Parathyroid adenoma (tissue), 2 donors: ENCODE data around the gene CD33.

Experiments
- H2AFZ ChIP-seq: fragments of 300-600 bp; sonication (generic); one replicate; pipeline ENCODE4 v1.7.0; 2017; ENCODE audit warnings: antibody characterized with exemption, mild to moderate bottlenecking
- H3K27ac ChIP-seq: fragments of 300-600 bp; sonication (generic); one replicate; pipeline ENCODE4 v1.7.0; 2017
- H3K27me3 ChIP-seq: fragments of 300-600 bp; sonication (generic); one replicate; pipeline ENCODE4 v1.7.0; 2017; ENCODE audit warnings: low read length; ENCODE audit not compliant: control insufficient read depth, insufficient read depth
- H3K36me3 ChIP-seq: fragments of 300-600 bp; sonication (generic); one replicate; pipeline ENCODE4 v1.7.0; 2017; ENCODE audit warnings: low read length; ENCODE audit not compliant: control insufficient read depth, insufficient read depth
- H3K4me1 ChIP-seq: fragments of 300-600 bp; sonication (generic); one replicate; pipeline ENCODE4 v1.7.0; 2017; ENCODE audit warnings: control low read depth
- H3K4me2 ChIP-seq: fragments of 300-600 bp; sonication (generic); one replicate; pipeline ENCODE4 v1.7.0; 2017; ENCODE audit warnings: low read length
- H3K4me3 ChIP-seq: fragments of 300-600 bp; sonication (generic); one replicate; pipeline ENCODE4 v1.7.0; 2017; ENCODE audit warnings: low read depth, low read length
- H3K79me2 ChIP-seq: fragments of 300-600 bp; sonication (generic); one replicate; pipeline ENCODE4 v1.7.0; 2017; ENCODE audit warnings: control low read depth
- H3K9ac ChIP-seq: fragments of 300-600 bp; sonication (generic); one replicate; pipeline ENCODE4 v1.7.0; 2017; ENCODE audit warnings: mild to moderate bottlenecking
- H3K9me3 ChIP-seq: fragments of 300-600 bp; sonication (generic); one replicate; pipeline ENCODE4 v1.7.0; 2017; ENCODE audit warnings: low read length; ENCODE audit not compliant: control insufficient read depth
- TF ChIP-seq, protein P1 (sequence below): fragments of 300-600 bp; sonication (generic); IDR thresholded peaks from one replicate; pipeline ENCODE4 v1.7.0; 2017; ENCODE audit warnings: antibody characterized with exemption, mild to moderate bottlenecking
- donor health status: primary hyperparathyroidism.

The CD33 gene

DNA sequence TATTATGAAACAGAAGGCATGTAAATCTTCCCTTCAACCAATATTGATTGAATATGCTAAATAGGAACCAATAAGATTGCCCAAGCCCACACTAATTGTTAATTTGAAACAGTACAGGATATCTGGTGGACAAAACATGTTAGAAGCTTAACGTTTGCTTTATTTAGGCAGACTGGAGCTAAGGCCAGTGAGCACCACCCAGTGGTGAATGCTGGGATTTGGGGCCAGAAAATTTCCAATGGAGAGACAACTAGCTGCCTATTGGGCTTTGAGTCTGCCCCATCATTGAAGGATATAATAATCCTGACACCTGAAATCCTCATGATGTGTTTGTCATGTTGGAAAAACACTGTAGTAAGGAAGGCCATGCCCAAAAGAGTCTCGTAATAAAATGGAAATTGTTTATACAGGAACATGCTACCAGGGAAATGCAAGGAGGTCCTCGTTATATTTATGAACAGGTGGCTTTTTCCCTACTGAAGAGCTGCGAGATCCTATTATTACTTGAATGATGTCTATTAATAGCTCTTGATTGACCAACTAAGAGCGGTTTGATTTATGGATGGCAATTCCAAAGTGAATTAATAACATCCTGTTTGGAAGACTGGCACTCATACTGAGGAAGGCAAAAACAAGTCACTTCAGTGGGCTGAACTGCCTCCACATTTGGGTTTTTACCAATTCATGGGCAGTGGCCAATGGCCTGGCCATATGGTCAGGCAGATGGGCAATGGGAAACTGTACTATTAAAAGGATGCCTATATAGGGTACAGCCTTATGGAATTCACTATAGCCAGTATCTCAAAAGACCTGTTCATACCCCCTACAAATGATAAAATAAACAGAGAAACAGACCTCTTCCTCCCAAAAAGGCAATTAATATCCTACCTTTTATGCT, 34.7 kb downstream of the CD33 start:
- Histone ChIP-seq H3K9me3 (no peaks in the 10 kb centered on the region), H3K4me3 (no peak overlapping the region), H3K9ac (no peak overlapping the region), H3K27ac (no peak overlapping the region), H2AFZ (no peak overlapping the region), H3K36me3 (no peaks in the 10 kb centered on the region), H3K4me2 (no peak overlapping the region), H3K27me3 (no peaks in the 10 kb centered on the region), H3K79me2 (no peaks in the 10 kb centered on the region), H3K4me1 (no peaks in the 10 kb centered on the region)
- TF ChIP-seq, protein P1, sequence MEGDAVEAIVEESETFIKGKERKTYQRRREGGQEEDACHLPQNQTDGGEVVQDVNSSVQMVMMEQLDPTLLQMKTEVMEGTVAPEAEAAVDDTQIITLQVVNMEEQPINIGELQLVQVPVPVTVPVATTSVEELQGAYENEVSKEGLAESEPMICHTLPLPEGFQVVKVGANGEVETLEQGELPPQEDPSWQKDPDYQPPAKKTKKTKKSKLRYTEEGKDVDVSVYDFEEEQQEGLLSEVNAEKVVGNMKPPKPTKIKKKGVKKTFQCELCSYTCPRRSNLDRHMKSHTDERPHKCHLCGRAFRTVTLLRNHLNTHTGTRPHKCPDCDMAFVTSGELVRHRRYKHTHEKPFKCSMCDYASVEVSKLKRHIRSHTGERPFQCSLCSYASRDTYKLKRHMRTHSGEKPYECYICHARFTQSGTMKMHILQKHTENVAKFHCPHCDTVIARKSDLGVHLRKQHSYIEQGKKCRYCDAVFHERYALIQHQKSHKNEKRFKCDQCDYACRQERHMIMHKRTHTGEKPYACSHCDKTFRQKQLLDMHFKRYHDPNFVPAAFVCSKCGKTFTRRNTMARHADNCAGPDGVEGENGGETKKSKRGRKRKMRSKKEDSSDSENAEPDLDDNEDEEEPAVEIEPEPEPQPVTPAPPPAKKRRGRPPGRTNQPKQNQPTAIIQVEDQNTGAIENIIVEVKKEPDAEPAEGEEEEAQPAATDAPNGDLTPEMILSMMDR = peak; percentile 75

DNA sequence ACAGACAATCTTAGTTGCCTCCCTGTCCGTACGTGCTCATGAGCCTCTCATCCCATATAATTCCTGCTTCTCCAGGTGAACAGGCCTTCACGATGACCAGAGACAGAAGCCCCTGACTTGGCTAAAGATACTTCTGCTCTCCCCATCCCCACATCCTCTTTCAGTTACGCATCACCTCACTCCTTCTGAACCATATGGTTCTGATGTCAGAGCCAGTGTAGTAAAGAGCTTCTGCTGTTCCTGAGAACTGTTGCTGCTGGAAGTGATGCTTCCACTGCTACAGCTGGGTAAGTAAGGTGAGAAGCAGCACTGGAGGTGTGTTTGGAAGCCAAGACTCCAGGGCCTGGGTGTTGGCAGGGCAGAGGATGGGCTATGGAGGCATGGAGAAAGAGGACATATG, 38.9 kb downstream of the CD33 start:
- H3K79me2 ChIP-seq = no peaks in the 10 kb centered on the region
- no peaks in the 10 kb centered on the region for H3K36me3 ChIP-seq
- no peaks in the 10 kb centered on the region for H3K4me1 ChIP-seq
- H3K27me3 ChIP-seq = no peaks in the 10 kb centered on the region
- H3K9ac ChIP-seq = no peak overlapping the region
- H2AFZ ChIP-seq = no peak overlapping the region
- H3K4me2 ChIP-seq = no peak overlapping the region
- TF ChIP-seq, protein P1 = no peak
- no peak overlapping the region for H3K27ac ChIP-seq
- H3K4me3 ChIP-seq = no peak overlapping the region
- H3K9me3 ChIP-seq = no peaks in the 10 kb centered on the region

DNA sequence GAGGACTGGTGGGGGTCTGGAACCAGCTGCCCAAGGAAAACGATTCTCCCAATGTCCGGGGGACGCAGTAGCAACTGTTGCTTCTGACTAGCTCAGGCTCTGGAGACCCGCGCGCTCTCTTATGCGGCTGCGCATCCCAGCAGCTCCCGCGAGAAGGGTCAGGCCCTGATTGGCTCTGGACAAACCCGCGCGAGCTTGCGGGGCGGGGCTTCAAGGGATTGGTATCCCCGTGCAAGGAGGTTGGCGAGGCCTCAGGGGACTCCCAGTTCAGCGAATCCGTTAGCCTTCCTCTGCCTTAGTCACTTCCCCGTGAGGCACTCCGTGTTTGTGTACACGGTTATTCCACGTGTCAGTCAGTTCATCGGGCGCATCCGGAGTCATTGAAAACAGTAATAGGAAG, 46.2 kb downstream of the CD33 start:
- no peaks in the 10 kb centered on the region for H3K27me3 ChIP-seq
- H3K27ac ChIP-seq = no peak overlapping the region
- H3K4me2 ChIP-seq = no peak overlapping the region
- H3K9ac ChIP-seq = no peak overlapping the region
- TF ChIP-seq, protein P1 = no peak
- no peaks in the 10 kb centered on the region for H3K9me3 ChIP-seq
- no peak overlapping the region for H2AFZ ChIP-seq
- no peaks in the 10 kb centered on the region for H3K36me3 ChIP-seq
- no peak overlapping the region for H3K4me3 ChIP-seq
- no peaks in the 10 kb centered on the region for H3K79me2 ChIP-seq
- peaks cover 6% of the 10 kb centered on the region for H3K4me1 ChIP-seq

GRCh38 chr19:51272183-51272810, 47.4 kb downstream of the CD33 start:
- H3K4me1 ChIP-seq = peaks cover 6% of the 10 kb centered on the region
- no peak overlapping the region for H3K4me3 ChIP-seq

More at GRCh38 chr19:51272183-51272810, 47.4 kb downstream of the CD33 start:
- Histone ChIP-seq H3K9me3 (no peaks in the 10 kb centered on the region), H3K4me2 (no peak overlapping the region), H2AFZ (no peak overlapping the region), H3K79me2 (no peaks in the 10 kb centered on the region), H3K27me3 (no peaks in the 10 kb centered on the region), H3K36me3 (no peaks in the 10 kb centered on the region), H3K27ac (no peak overlapping the region), H3K9ac (no peak overlapping the region)
- TF ChIP-seq, protein P1 = no peak
